Fibroblast of the aortic adventitia (primary cell): ENCODE results near the gene BCAS1. TPM values are rescaled to one million over a fixed set of nuclear protein-coding genes. Genes with fewer than 3 reads are reported as not detected.

ENCODE experiments used
- DNase-seq: peaks from one replicate; pipeline ENCODE4 v3.0.0-alpha.2; 2010; ENCODE audit warnings: low read depth
- H3K4me3 ChIP-seq: 2 replicates; pipeline ENCODE4 v1.5.1; 2011; ENCODE audit warnings: low read depth, mild to moderate bottlenecking, control low read depth, low read length, moderate library complexity
- total RNA-seq: library from RNA; depleted of rRNA; stranded (reverse); fragments of >200 nt; gene quantifications from 2 replicates; pipeline ENCODE4 v1.2.3, GENCODE V29; 2012; ENCODE audit warnings: low replicate concordance
- TF ChIP-seq, protein P1 (sequence below): IDR thresholded peaks from 2 replicates; pipeline ENCODE4 v1.5.1; 2011; ENCODE audit warnings: mild to moderate bottlenecking, low read length, control low read depth, inconsistent platforms; ENCODE audit not compliant: insufficient read depth

BCAS1 gene
- total RNA-seq, 1 donor, result 0.09 TPM

DNA sequence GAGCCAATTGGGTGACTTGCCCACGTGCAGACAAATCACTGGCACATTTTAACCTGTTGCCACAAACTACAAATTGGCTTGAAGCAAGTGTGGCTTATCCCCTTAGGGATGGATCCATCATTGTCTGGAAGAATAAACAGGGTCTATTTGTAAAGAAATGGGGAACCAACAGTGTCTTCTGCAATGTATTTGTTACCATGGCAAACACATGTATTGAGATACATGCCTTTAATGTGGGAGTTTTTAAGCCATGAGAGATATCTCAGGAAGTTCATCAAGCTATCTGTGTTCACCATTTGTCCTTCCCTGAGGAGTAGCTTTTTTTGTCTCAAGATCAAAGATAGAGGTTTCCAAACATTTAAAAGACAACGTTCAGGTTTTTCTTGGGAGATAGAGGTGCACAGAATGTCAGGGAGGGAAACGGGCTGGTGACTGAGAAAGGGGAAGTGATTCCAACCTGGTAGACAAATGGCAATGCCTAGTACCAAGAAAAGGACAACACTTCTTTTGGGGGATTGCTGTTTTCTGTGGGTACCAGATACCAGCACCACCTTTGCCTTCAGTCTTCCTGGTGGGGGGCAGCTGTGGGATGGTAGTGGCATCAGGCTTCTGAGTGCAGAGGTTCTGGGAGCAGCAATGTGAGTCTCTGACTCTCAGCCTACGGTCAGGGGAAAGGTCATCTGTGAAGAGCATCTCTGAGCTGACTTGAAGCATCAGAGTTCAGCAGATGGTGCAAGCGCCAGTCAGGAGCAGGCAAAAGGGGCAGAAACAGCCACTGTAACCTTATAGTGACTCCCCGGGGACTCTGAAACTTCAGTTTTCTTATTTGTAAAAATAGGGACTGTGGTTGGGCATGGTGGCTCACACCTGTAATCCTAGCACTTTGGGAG lies 20.1 kb upstream of the BCAS1 start:
- H3K4me3 ChIP-seq, result no peak overlapping the region
- TF ChIP-seq, protein P1, sequence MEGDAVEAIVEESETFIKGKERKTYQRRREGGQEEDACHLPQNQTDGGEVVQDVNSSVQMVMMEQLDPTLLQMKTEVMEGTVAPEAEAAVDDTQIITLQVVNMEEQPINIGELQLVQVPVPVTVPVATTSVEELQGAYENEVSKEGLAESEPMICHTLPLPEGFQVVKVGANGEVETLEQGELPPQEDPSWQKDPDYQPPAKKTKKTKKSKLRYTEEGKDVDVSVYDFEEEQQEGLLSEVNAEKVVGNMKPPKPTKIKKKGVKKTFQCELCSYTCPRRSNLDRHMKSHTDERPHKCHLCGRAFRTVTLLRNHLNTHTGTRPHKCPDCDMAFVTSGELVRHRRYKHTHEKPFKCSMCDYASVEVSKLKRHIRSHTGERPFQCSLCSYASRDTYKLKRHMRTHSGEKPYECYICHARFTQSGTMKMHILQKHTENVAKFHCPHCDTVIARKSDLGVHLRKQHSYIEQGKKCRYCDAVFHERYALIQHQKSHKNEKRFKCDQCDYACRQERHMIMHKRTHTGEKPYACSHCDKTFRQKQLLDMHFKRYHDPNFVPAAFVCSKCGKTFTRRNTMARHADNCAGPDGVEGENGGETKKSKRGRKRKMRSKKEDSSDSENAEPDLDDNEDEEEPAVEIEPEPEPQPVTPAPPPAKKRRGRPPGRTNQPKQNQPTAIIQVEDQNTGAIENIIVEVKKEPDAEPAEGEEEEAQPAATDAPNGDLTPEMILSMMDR, result no peak
- DNase-seq, result no peak

DNA sequence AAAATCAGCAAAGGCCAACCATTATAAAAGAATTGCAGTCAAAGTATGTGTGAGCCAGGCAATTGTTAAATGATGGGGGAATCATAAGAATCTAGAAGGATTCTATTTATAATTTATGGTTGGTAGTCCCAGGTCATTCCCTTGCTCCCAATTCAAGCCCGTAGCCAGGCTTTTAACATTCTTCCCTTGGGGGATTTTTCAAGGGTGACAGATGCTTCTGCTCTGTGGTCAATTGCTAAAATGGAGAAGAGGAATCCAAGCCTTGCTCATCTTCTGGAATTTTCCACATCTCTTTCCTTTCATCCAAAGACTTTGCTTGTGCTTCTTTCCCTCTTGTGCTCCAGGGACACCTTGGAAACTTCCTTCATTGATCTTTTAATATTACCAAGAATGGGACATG lies 18.0 kb upstream of the BCAS1 start:
- TF ChIP-seq, protein P1, result no peak
- no peak for DNase-seq
- no peak overlapping the region for H3K4me3 ChIP-seq

DNA sequence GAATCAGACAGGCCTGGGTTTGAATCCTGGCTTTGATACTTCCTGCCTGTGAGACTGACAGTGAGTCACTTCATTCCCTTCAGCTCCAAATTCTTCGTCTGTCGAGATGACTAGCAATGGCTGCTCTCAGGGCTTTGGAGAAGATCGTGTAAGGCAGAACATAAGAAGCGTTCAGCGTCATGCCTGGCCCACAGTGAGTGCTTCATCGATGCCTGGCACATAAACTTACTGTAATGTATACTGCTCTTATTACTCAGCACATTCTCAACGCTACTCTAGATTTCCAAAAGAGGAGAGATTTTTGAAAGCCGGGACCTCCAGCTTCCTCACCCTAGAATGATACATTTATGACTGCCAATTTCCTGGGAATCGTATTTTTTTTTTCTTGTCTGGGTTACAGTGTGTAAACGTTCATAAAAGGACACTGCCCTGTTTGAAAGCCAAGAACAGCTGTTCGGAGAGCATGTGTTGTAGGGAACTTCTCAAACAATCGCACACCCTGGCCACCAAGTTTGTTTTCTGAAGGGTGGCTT lies 16.2 kb upstream of the BCAS1 start:
- TF ChIP-seq, protein P1, result no peak
- no peak overlapping the region for H3K4me3 ChIP-seq
- DNase-seq, result peak; percentile 55

DNA sequence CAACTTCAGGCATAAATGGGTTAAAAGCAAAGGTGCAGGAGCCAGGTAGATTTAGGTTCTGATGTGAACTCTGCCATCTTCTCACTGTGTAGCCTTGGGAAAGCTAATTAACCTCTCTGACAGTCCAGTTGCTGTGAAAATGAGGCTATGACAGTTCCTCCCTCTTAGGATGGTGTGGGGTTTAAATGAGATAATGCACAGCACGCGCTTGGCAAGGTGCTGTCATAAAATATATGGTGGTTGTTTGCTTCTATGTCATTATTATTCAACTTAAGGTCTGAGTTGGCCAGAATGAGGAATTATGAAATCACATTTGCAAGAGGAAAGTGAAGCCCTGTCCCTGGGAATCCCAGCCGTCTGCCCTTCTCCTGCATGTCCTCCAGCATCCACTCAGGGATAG lies 15.5 kb upstream of the BCAS1 start:
- no peak for DNase-seq
- no peak overlapping the region for H3K4me3 ChIP-seq
- TF ChIP-seq, protein P1, result no peak

DNA sequence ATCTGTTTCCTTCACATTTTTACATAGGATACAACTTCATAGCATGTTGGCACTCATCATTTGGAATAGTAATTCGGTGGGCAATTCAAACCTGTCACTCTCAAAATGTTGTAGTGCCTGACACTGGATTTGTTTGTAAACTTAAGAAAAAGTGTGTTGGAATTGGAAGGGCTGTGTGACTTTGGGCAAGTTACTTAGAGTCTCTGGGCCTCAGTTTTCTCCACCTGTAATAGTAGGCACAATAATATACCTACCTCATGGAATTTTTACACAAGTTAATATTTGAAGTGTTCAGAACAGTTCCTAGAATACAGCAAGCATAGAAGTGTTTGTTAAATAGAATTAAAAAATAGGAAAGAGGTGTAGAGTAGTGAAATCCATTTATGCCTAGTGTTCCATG lies 15.0 kb upstream of the BCAS1 start:
- H3K4me3 ChIP-seq, result no peak overlapping the region
- TF ChIP-seq, protein P1, result no peak
- DNase-seq, result no peak

DNA sequence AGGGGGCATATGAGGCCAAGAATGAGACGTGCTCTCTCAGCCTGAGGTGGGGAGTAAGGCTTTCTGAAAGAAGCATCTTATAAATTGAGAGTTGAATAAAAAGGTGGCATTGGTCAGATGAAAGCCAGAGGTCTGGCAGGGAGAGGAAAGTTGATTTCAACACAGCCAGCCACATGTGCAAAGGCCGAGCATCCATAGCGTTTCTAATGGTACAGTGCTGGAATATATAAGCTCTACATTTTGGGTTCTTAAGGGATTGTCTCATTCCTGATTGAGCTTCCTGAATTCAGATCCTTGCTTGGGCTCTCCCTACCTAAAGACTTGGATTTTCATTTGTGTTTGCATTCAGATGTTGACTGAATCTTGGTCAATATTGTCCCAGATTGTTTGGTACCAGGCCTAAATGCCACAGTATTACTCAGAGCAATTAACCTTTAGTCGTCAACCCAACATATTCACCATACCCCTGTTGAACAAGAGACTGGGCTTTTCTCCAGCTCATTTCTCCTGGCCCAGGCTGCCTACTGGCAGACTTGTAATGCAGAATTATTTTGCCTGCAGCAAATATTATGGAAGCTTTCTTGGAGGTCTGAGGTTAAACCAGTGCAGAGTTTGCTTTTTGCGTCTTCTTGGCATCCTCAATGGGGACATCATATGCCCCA lies 14.5 kb upstream of the BCAS1 start:
- DNase-seq, result no peak
- H3K4me3 ChIP-seq, result no peak overlapping the region
- TF ChIP-seq, protein P1, result no peak
